HEK293T (cell line): ENCODE measurements around the gene FILIP1L.

Experiments
- ELF4 ChIP-seq: fragments of 450-650 bp; IDR thresholded peaks from 2 replicates; pipeline ENCODE4 v1.6.1; 2017; ENCODE audit warnings: antibody characterized with exemption
- FOXM1 ChIP-seq: fragments of 450-650 bp; IDR thresholded peaks from 2 replicates; pipeline ENCODE4 v1.6.1; 2017; ENCODE audit warnings: mild to moderate bottlenecking, borderline replicate concordance
- HDGF ChIP-seq: fragments of 450-650 bp; IDR thresholded peaks from 2 replicates; pipeline ENCODE4 v1.6.1; 2017; ENCODE audit warnings: antibody characterized with exemption, borderline replicate concordance
- L3MBTL2 ChIP-seq: fragments of 450-650 bp; conservative IDR thresholded peaks from 2 replicates; pipeline ENCODE4 v1.6.1; 2016; ENCODE audit warnings: mild to moderate bottlenecking
- LEF1 ChIP-seq: fragments of 450-650 bp; IDR thresholded peaks from 2 replicates; pipeline ENCODE4 v1.6.1; 2017; ENCODE audit warnings: mild to moderate bottlenecking, borderline replicate concordance
- NFRKB ChIP-seq: fragments of 450-650 bp; IDR thresholded peaks from 2 replicates; pipeline ENCODE4 v1.6.1; 2016; ENCODE audit warnings: mild to moderate bottlenecking, moderate library complexity
- SP1 ChIP-seq: fragments of 450-650 bp; IDR thresholded peaks from 2 replicates; pipeline ENCODE4 v1.6.1; 2017
- SUZ12 ChIP-seq: fragments of 450-650 bp; IDR thresholded peaks from 2 replicates; pipeline ENCODE4 v1.6.1; 2016; ENCODE audit warnings: mild to moderate bottlenecking
- TARDBP ChIP-seq: fragments of 450-650 bp; IDR thresholded peaks from 2 replicates; pipeline ENCODE4 v1.6.1; 2016
- ZNF384 ChIP-seq: fragments of 450-650 bp; IDR thresholded peaks from 2 replicates; pipeline ENCODE4 v1.6.1; 2016
- TF ChIP-seq, protein P1 (sequence below): fragments of 450-650 bp; IDR thresholded peaks from 2 replicates; pipeline ENCODE4 v1.6.1; 2016

DNA sequence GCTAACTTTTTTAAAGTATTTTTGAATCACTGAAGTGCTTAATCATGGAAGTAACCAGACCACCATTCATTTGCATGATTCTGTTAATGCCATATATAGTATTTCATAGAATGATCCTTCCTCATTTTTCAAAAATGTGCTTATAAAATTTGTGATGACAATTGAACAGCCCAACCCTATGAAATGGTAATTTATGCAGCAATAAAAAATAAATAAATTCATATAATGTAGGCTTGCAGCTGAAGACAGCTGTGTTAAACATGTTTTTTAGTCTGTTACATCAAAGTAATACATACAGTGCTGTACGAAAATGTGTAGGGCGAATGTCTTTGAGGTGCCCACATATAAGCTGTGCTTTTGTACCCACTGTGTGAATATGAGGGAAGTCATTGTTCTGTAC, 131.7 kb downstream of the FILIP1L start:
- no peak for TF ChIP-seq HDGF
- TF ChIP-seq, protein P1, sequence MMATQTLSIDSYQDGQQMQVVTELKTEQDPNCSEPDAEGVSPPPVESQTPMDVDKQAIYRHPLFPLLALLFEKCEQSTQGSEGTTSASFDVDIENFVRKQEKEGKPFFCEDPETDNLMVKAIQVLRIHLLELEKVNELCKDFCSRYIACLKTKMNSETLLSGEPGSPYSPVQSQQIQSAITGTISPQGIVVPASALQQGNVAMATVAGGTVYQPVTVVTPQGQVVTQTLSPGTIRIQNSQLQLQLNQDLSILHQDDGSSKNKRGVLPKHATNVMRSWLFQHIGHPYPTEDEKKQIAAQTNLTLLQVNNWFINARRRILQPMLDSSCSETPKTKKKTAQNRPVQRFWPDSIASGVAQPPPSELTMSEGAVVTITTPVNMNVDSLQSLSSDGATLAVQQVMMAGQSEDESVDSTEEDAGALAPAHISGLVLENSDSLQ = no peak
- TF ChIP-seq SUZ12 = no peak
- no peak for TF ChIP-seq L3MBTL2
- no peak for TF ChIP-seq ZNF384
- TF ChIP-seq ELF4 = no peak
- no peak for TF ChIP-seq SP1
- no peak for TF ChIP-seq TARDBP
- no peak for TF ChIP-seq FOXM1
- no peak for TF ChIP-seq NFRKB
- no peak for TF ChIP-seq LEF1
